Suppressor macrophage treated with lipopolysaccharide for 1 hour (primary cell): Measurements from ENCODE around the gene GAB2.
A peak's percentile ranks its signal among the peaks of the same experiment; 100 is the strongest.

ENCODE experiments used
- DNase-seq, 3 donors: peaks; one replicate each; pipeline ENCODE4 v3.0.0-alpha.2; 2020 to 2022

GAB2 gene

GRCh38 chr11:78219493-78220217 lies 198.0 kb downstream of the GAB2 start:
- DNase-seq: no peak

- no peak for DNase-seq
These were observed 198.7 kb downstream of the GAB2 start for GRCh38 chr11:78218707-78219492.

DNA sequence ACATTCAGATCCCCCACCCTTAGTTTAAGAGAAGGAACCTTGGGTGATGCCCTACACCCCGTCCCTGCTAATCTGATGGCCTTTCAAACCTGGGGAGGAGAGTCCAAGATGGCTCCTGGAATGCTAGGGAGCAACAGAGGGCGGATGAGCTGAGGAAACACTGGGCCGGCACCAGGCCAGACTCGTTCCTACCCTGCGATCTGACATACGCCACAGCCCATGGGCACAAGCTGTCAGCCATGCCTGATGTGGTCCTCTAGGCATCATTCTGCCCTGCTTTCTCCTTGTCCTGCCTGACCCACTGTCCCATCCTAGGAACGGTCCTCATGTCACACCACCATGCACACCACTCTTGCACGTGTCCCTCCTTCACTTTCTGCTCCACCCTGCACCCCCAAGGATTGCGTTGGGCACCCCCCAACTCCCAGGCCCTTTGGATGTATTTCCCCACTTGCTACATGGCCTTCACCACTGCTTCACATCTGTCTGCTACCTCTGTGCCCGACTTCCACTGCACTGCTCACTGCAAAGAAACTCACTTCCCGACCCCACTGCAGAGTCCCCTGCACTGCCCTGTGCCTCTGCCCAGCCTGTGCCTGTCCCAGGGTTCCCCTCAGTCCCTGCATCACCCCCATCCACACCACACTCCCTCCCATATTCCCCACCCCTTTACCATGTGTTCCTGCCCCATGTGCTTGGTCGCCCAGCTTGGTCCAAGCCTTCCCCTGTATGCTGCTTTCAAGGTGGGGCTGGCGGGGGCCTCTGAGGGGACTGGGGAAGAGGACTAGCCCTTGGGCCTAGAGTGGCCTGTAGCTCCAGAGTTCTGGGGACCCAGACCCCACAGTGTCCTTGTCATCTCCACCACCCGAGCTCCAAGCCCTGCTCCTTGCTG lies 199.7 kb downstream of the GAB2 start:
- no peak for DNase-seq

DNA sequence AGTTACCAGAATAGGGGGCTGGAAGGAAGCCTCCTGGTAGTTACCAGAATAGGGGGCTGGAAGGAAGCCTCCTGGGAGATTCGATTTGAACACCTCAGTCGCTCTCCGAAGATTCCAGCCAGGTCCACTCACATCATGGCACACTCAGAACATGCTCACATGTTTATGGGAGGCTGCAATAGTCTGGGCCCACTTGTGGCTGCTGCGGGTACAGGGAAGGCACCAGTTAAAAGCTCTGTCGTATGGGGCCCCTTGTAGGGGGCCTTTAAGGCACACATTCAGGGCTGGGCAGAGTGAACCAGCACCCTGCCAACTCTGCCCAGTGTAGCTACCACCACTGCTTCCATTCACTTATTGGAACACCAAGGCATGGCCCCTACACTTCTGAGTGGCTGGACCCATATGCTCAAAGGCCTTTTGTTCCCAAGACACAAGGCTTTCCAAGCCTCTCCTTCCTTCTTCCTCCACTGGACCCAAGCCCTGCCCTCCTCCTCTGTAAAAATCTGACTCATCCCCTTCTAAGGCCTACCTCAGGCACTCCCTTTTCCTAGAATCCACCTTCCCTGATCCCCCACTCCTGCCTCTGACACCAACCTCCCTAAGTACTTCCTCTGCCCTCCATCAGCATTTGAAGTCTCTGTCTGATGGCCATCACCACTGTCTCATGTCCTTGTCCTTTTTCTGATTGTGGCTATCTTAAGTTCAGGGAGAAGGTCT lies 200.9 kb downstream of the GAB2 start:
- DNase-seq: no peak

DNA sequence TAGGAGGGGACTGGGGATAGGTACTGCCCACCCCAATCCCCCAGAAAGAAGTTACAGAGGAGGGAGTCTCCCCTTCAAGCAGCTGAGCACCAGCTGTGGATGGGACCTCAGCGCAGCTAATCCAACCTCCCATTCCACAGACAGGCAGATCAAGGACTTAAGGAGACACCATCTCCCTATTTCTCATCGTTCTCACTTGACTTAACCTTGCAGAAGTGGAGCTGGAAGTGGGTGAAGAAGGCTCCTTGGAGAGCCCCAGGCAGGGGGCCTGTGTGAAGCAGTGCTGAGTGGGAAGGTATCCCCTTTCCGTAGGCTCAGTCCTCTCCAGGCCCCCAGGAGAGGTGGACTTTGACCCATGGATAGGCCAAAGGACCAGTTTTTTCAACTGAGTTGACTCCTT lies 201.6 kb downstream of the GAB2 start:
- DNase-seq: no peak

GRCh38 chr11:78214331-78215194 lies 203.1 kb downstream of the GAB2 start:
- DNase-seq: no peak

- DNase-seq: no peak
These were observed 203.9 kb downstream of the GAB2 start for GRCh38 chr11:78213526-78214330.

DNA sequence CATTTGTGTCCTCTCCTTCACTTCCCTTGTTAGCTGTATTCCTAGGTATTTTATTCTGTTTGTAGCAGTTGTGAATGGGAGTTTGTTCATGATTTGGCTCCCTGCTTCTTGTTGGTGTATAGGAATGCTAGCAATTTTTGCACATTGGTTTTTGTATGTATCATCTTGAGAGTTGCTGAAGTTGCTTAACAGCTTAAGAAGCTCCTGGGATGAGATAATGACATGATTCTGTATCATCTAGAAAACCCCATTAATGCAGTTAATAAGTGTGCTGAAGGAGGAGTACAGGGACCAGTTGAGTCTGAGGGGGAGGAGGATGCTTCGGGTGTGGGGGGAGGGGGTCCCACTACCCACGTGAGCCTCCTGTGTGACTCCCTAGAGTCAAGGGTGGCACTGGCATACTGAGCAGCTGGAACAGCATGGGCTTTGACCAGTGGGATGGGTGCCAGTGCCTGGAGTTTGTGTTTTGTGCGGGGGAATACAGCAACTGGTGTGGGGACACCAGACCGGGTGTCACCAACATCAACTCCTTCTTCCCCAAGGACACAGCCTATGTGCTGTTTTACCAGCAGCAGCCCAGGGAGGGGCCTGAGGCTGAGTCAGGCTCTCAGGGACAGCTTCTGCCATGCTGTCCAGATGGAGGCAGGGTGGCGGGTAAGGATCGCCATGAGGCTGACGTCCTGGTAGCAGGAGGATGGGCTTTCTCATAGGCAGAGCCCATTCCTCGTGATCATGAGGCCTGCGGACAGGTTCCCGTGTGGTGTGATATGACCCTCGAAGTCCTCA lies 204.8 kb downstream of the GAB2 start:
- no peak for DNase-seq

DNA sequence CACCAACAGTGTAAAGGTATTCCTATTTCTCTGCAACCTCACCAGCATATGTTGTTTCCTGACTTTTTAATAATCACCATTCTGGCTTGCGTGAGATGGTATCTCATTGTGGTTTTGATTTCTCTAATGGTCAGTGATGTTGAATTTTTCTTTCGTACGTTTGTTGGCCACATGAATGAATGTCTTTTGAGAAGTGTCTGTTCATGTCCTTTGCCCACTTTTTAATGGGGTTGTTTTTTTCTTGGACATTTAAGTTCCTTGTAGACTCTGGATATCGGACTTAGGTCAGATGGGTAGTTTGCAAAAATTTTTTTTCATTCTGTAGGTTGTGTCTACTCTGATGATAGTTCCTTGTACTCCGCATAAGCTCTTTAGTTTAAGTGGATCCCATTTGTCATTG lies 206.1 kb downstream of the GAB2 start:
- DNase-seq: no peak

DNA sequence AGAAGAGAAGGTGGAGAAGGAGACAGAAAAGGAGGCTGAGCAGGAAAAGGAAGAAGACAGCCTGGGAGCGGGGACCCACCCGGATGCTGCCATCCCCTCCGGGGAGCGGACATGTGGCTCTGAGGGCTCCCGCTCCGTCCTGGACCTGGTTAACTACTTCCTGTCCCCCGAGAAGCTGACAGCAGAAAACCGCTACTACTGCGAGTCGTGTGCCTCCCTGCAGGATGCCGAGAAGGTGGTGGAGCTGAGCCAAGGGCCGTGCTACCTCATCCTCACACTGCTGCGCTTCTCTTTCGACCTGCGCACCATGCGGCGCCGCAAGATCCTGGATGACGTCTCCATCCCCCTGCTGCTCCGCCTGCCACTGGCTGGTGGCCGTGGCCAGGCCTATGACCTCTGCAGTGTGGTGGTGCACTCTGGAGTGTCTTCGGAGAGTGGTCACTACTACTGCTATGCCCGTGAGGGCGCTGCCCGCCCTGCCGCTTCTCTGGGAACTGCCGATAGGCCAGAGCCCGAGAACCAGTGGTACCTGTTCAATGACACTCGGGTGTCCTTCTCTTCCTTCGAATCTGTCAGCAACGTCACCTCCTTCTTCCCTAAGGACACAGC lies 207.5 kb downstream of the GAB2 start:
- DNase-seq: no peak

- no peak for DNase-seq
These were observed 208.1 kb downstream of the GAB2 start for GRCh38 chr11:78209478-78209877.

DNA sequence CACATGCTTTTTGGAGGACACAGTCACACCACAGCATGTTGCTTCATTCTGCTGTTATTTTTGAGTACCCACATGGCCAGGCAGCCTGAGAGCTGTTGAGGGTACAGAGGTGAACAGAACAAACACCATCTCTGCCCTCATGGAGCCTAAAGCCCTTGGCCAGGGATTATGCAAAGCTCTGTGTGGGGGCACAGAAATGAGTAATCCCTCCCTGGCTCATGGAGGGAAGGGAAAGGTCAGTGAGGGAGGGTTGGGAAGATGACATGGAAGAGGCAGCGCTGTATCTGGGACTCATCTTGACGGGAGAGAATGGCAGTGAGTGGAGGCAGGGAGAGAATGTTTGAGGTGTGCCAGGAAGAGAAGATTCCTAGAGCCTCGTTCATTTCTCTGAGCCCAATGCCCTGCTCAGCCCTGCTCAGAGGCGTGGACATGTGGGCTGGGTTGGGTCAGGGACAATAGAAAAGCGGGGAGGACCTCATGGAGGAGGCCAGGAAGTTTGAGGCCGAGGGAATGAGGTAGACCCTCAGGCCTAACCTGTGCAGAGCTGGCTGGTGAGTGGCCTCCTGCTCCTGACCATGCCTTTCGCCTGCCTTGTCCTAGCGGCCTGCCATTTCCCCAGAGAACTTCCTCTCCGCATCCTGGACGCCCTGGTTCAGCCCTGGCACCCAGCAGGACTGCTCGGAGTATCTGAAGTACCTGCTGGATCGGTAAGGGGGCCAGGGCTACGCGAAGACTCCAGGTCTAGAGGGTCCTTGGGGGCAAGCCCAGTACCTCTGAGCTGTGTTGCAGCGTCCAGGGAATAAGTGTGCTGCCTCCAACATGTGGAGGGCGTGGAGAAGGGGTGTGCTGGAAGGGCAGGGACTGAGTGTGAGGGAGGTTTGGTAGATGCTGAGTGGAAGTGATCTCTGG lies 209.1 kb downstream of the GAB2 start:
- peak in 2 of 3 donors; percentile 17 to 28 for DNase-seq

GRCh38 chr11:78207532-78208256 lies 209.9 kb downstream of the GAB2 start:
- DNase-seq: no peak

GRCh38 chr11:78205691-78206090 lies 211.9 kb downstream of the GAB2 start:
- DNase-seq: no peak

DNA sequence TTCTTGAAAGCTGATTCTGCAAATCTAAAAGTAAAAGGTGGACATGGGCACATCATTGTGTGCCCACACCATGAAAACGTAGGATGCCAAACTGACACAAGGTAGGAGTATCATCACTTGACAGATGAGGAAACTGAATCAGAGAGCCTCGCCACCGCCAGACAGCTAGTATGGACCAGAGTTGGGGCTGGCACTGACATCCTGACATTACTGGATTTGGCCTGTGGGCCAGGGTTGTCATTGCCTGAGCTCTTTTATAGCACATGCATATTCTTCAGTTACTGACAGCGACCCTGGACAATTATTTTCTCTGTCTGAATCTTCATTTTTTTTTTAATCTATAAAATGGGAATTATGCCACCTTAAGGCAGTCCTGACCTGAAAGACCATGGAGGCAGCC lies 212.4 kb downstream of the GAB2 start:
- DNase-seq: no peak

DNA sequence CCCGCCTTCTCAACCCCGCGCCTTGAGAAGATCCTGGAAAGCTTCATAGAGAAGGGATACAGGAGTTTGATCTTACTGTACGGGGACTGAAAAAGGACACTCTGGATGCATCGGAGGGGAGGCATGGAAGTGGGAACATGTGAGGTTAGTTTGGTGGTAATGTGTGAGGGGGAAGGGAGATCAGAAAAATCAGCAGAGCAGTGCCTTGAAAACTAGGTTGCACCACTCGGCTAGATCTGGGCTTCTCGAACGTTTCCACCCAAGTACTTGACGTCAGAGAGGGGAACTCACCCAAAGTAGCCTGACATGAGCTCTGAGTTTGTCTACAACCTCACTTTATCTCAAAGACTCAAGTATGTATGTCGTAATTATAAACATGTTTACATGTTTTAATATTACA lies 214.4 kb downstream of the GAB2 start:
- DNase-seq: peak; percentile 32 to 50 (median 35)

DNA sequence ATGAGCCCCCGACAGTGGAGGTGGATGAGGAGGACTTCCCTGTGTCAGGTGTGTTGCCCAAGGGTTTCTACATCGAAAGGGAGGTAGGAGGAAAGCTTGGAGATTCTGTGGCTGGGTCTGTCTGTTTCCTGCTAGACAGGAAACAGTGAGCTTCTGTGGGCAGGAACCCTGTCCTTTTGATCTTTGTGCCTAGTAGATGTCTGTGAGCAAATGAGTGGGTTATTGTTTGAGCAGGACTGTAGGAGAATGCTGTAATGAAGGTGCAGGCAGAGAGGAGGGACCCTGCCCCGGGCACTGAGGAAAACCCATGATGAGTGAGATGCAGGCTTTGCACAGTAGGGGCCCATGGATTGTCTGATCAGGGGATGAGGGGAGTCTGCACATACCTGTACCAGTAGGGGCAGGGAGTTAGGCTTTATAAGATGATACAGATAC lies 214.9 kb downstream of the GAB2 start:
- no peak for DNase-seq
